Germinal center (tissue), 1 donor: ENCODE measurements around the gene ANAPC2.

Experiments
- DNase-seq: peaks from one replicate; pipeline ENCODE4 v3.0.0; 2012; ENCODE audit warnings: mixed read lengths, low spot score

ANAPC2 gene

GRCh38 chr9:137215196-137215986, 27.0 kb upstream of the ANAPC2 start:
- no peak for DNase-seq

GRCh38 chr9:137214620-137215019, 26.3 kb upstream of the ANAPC2 start:
- no peak for DNase-seq

- DNase-seq = no peak
Measured at GRCh38 chr9:137213160-137214060, 25.1 kb upstream of the ANAPC2 start.

- no peak for DNase-seq
Measured at GRCh38 chr9:137212520-137212919, 24.2 kb upstream of the ANAPC2 start.

GRCh38 chr9:137211532-137211931, 23.2 kb upstream of the ANAPC2 start:
- DNase-seq = no peak

GRCh38 chr9:137206602-137207001, 18.2 kb upstream of the ANAPC2 start:
- no peak for DNase-seq

GRCh38 chr9:137205126-137206069, 17.0 kb upstream of the ANAPC2 start, which contains the start of the genes NDOR1 and TMEM203:
Gene NDOR1, plus strand, starts transcription at chr9:137205700. Its CDS starts 78 bp downstream, at chr9:137205778.
Gene TMEM203, minus strand, starts transcription at chr9:137205648. Its CDS starts 234 bp downstream, at chr9:137205414.
- DNase-seq = peak; percentile 92

- no peak for DNase-seq
Measured at GRCh38 chr9:137204731-137205125, 16.4 kb upstream of the ANAPC2 start.

GRCh38 chr9:137202966-137203365, 14.6 kb upstream of the ANAPC2 start:
- DNase-seq = no peak

GRCh38 chr9:137201205-137201868, 13.0 kb upstream of the ANAPC2 start:
- DNase-seq = no peak

- peak; percentile 100 for DNase-seq
Measured at GRCh38 chr9:137200311-137201204, 12.2 kb upstream of the ANAPC2 start, which contains the start of gene TPRN. Gene TPRN, minus strand, starts transcription at chr9:137200741. Its CDS starts 30 bp downstream, at chr9:137200711.

- DNase-seq = no peak
Measured at GRCh38 chr9:137199411-137200121, 11.2 kb upstream of the ANAPC2 start.

- no peak for DNase-seq
Measured at GRCh38 chr9:137198902-137199283, 10.5 kb upstream of the ANAPC2 start.

- no peak for DNase-seq
Measured at GRCh38 chr9:137198051-137198901, 9.9 kb upstream of the ANAPC2 start.

- DNase-seq = no peak
Measured at GRCh38 chr9:137195525-137196220, 7.3 kb upstream of the ANAPC2 start.

- no peak for DNase-seq
Measured at GRCh38 chr9:137194909-137195308, 6.5 kb upstream of the ANAPC2 start.

- DNase-seq = no peak
Measured at GRCh38 chr9:137194388-137194787, 6.0 kb upstream of the ANAPC2 start.

- no peak for DNase-seq
Measured at GRCh38 chr9:137193771-137194170, 5.4 kb upstream of the ANAPC2 start.
